Esophagus squamous epithelium (tissue), 4 donors: ENCODE results near the gene MRPL37.

ENCODE experiments used
- CTCF ChIP-seq, 6 experiments: fragments of 450-650 bp in 4 of 6; fragments of 200-600 bp in 2 of 6; sonication (generic) in 2 of 6; IDR thresholded peaks; one replicate each; pipeline ENCODE4 v1.5.1; 2016 to 2019; ENCODE audit warnings: antibody characterized with exemption in 6 of 6, mild to moderate bottlenecking in 4 of 6, moderate library complexity in 4 of 6
- POLR2A ChIP-seq, 4 donors: fragments of 450-650 bp; IDR thresholded peaks; one replicate each; pipeline ENCODE4 v1.6.1; 2017; ENCODE audit warnings: antibody characterized with exemption in 4 of 4, mild to moderate bottlenecking in 4 of 4, moderate library complexity in 3 of 4

DNA sequence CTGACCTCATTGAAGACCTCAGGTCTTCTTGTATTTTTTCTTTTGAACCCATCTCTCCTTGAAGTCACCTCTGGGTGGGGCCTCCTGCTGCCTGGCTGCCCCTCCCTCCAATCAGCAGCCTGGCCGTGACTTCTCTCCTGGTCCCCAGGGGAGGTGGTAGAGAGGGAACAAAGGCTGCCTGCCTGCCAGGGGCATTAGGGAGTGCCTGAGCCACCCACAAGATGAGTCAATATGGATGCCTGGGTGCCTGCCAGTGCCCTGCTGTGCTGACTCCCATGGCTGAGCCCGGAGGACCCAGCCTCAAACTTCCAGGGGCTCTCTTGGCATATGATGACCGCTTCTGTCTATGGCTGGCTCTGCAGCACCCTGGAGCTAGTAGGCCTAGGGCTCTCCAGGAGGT lies 41.9 kb upstream of the MRPL37 start:
- TF ChIP-seq CTCF (IDR thresholded peaks at IDR 0.05) (no peak), POLR2A (IDR thresholded peaks at IDR 0.05) (no peak)
